A549 (cell line): ENCODE measurements around the gene SF3B5. TPM values are rescaled to one million over a fixed set of nuclear protein-coding genes. Genes with fewer than 3 reads are reported as not detected.

Source experiments
- ATAC-seq, 2 experiments: fragments of 200-7000 bp in 1 of 2; fragments of >200 bp in 1 of 2; cut with Nextera tagmentation in 1 of 2; cut with Tn5 transposase in 1 of 2; 3 replicates each; pipeline versions ENCODE4 v1.8.0 to v1.9.1; 2018 to 2020; ENCODE audit warnings: mild to moderate bottlenecking in 1 of 2, moderate library complexity in 1 of 2
- CTCF ChIA-PET: fragments of 300-600 bp; sonication (Branson Sonifier 250); formaldehyde crosslinking; extraction: SDS; loops from one replicate; lab custom pipeline; 2021; ENCODE audit warnings: antibody characterized with exemption, inconsistent platforms; lab: Yijun Ruan, JAX
- POLR2A ChIA-PET: fragments of 350-600 bp; formaldehyde crosslinking; extraction: SDS; loops from one replicate; lab custom pipeline; 2021; ENCODE audit warnings: antibody characterized with exemption, inconsistent platforms; lab: Yijun Ruan, JAX
- DNase-seq, 2 experiments: peaks; one replicate each; pipeline versions ENCODE4 v3.0.0 to v3.0.0-alpha.2; 2011 to 2016; ENCODE audit warnings: low read depth in 1 of 2, low spot score in 1 of 2
- FAIRE-seq: peaks from 2 replicates; lab custom pipeline; 2011; peaks lifted over from hg19 to GRCh38; lab: Jason Lieb, UNC
- H3K27ac ChIP-seq, 2 experiments: fragments of >200 bp; sonication (Bioruptor Twin); formaldehyde crosslinking; 3 replicates each; pipeline ENCODE4 v1.5.1; 2016 to 2017
- H3K4me1 ChIP-seq: fragments of >200 bp; sonication (Bioruptor Twin); formaldehyde crosslinking; 3 replicates; pipeline ENCODE4 v1.6.1; 2016
- H3K4me2 ChIP-seq: fragments of >200 bp; sonication (Bioruptor Twin); formaldehyde crosslinking; 3 replicates; pipeline ENCODE4 v1.6.1; 2016
- H3K4me3 ChIP-seq: fragments of >200 bp; sonication (Bioruptor Twin); formaldehyde crosslinking; 3 replicates; pipeline ENCODE4 v1.5.1; 2016
- H3K9me3 ChIP-seq: fragments of >200 bp; sonication (Bioruptor Twin); formaldehyde crosslinking; 3 replicates; pipeline ENCODE4 v1.6.1; 2016
- BHLHE40 ChIP-seq: IDR thresholded peaks from 2 replicates; pipeline ENCODE4 v1.6.1; 2012; ENCODE audit warnings: low read depth, low read length, inconsistent platforms
- CBX8 ChIP-seq: fragments of 200-600 bp; sonication (generic); IDR thresholded peaks from 2 replicates; pipeline ENCODE4 v1.6.1; 2016
- CEBPB ChIP-seq, 2 experiments: fragments of >200 bp in 1 of 2; sonication (Bioruptor Twin) in 1 of 2; formaldehyde crosslinking in 1 of 2; IDR thresholded peaks; 2 replicates each; pipeline ENCODE4 v1.6.1; 2012 to 2016
- CTCF ChIP-seq: fragments of >200 bp; sonication (Bioruptor Twin); formaldehyde crosslinking; IDR thresholded peaks from 3 replicates; pipeline ENCODE4 v1.5.1; 2016
- EHF ChIP-seq: fragments of 250-450 bp; sonication (Bioruptor Pico); IDR thresholded peaks from 2 replicates; pipeline ENCODE4 v1.5.0; 2020; ENCODE audit warnings: mild to moderate bottlenecking
- ESRRA ChIP-seq: fragments of 150-350 bp; IDR thresholded peaks from 2 replicates; pipeline ENCODE4 v1.6.1; 2014; ENCODE audit warnings: mild to moderate bottlenecking, low read length, borderline replicate concordance
- GATA3 ChIP-seq: IDR thresholded peaks from 2 replicates; pipeline ENCODE4 v1.6.1; 2012; ENCODE audit warnings: borderline replicate concordance
- HDAC2 ChIP-seq: fragments of 200-600 bp; sonication (generic); IDR thresholded peaks from 2 replicates; pipeline ENCODE4 v1.6.1; 2016
- HEYL ChIP-seq: fragments of 250-450 bp; sonication (Bioruptor Pico); IDR thresholded peaks from 2 replicates; pipeline ENCODE4 v1.8.0; 2021; ENCODE audit warnings: mild to moderate bottlenecking, moderate library complexity
- JUN ChIP-seq, 2 experiments: fragments of >200 bp; sonication (Bioruptor Twin); formaldehyde crosslinking; IDR thresholded peaks; 2 replicates in 1 of 2; 3 replicates in 1 of 2; pipeline ENCODE4 v1.6.1; 2016 to 2017
- KDM5A ChIP-seq: fragments of 200-600 bp; sonication (generic); IDR thresholded peaks from 2 replicates; pipeline ENCODE4 v1.6.1; 2016; ENCODE audit warnings: antibody characterized with exemption, mild to moderate bottlenecking
- MAFK ChIP-seq: fragments of 450-650 bp; IDR thresholded peaks from 2 replicates; pipeline ENCODE4 v1.6.1; 2014; ENCODE audit not compliant: partially characterized antibody
- MAZ ChIP-seq: fragments of 150-350 bp; IDR thresholded peaks from 2 replicates; pipeline ENCODE4 v1.6.1; 2014; ENCODE audit warnings: antibody characterized with exemption, low read depth, low read length, borderline replicate concordance
- MYC ChIP-seq: IDR thresholded peaks from 2 replicates; pipeline ENCODE4 v1.6.1; 2012; ENCODE audit warnings: mild to moderate bottlenecking, inconsistent platforms, low read length, improper control_type of control experiment, borderline replicate concordance
- NR3C1 ChIP-seq: fragments of >200 bp; sonication (Bioruptor Twin); formaldehyde crosslinking; IDR thresholded peaks from 3 replicates; pipeline ENCODE4 v1.6.1; 2017
- PHF8 ChIP-seq: fragments of 200-600 bp; sonication (generic); IDR thresholded peaks from 2 replicates; pipeline ENCODE4 v1.6.1; 2016; ENCODE audit warnings: low read depth, mild to moderate bottlenecking, antibody characterized with exemption, moderate library complexity, borderline replicate concordance
- POLR2A ChIP-seq: IDR thresholded peaks from 2 replicates; pipeline ENCODE4 v1.6.1; 2012; ENCODE audit warnings: mild to moderate bottlenecking, low read length
- REST ChIP-seq: fragments of 200-600 bp; sonication (generic); IDR thresholded peaks from 2 replicates; pipeline ENCODE4 v1.6.1; 2016; ENCODE audit warnings: antibody characterized with exemption, mild to moderate bottlenecking, moderate library complexity
- RFX5 ChIP-seq: fragments of 450-650 bp; IDR thresholded peaks from 2 replicates; pipeline ENCODE4 v1.7.1; 2014; ENCODE audit warnings: antibody characterized with exemption, mild to moderate bottlenecking, moderate library complexity
- SMC3 ChIP-seq: fragments of >200 bp; sonication (Bioruptor Twin); formaldehyde crosslinking; IDR thresholded peaks from 3 replicates; pipeline ENCODE4 v1.6.1; 2018; ENCODE audit warnings: inconsistent platforms
- SREBF2 ChIP-seq: fragments of 450-650 bp; IDR thresholded peaks from 2 replicates; pipeline ENCODE4 v1.6.1; 2014; ENCODE audit warnings: mild to moderate bottlenecking, moderate library complexity
- TP53 ChIP-seq: fragments of 250-450 bp; sonication (Bioruptor Pico); IDR thresholded peaks from 2 replicates; pipeline ENCODE4 v1.5.0; 2021; ENCODE audit warnings: mild to moderate bottlenecking, moderate library complexity
- ZFP36 ChIP-seq: fragments of 450-650 bp; IDR thresholded peaks from 2 replicates; pipeline ENCODE4 v1.6.1; 2014; ENCODE audit warnings: borderline replicate concordance; ENCODE audit not compliant: partially characterized antibody
- ZNF302 ChIP-seq: fragments of 250-450 bp; sonication (Bioruptor Pico); IDR thresholded peaks from 2 replicates; pipeline ENCODE4 v1.9.0; 2021; ENCODE audit warnings: inconsistent platforms, mild to moderate bottlenecking, moderate library complexity
- WGBS: methylation state at CpG from one replicate; pipeline ENCODE4 v1.1.6; 2017; ENCODE audit errors: missing lambda C conversion rate; 5-methylcytosine and 5-hydroxymethylcytosine counted together
- polyA minus RNA-seq: library from RNA; depleted of rRNA, polyadenylated mRNA; stranded (reverse); fragments of >200 nt; gene quantifications from 2 replicates; pipeline ENCODE4 v1.2.3, GENCODE V29; 2011; rRNA and poly(A)+ RNA removed
- polyA plus RNA-seq, 4 experiments: library from polyadenylated mRNA; depleted of rRNA in 3 of 4; stranded (reverse); fragments of >200 nt; fragmentation: RNase III in 1 of 4; extraction: RNeasy Plus Mini Kit Qiagen cat#74134 plus additional on column Dnase treatment in 1 of 4; gene quantifications; 2 replicates in 3 of 4; 3 replicates in 1 of 4; pipeline ENCODE4 v1.2.3, GENCODE V29; 2011 to 2017
- TF ChIP-seq, protein P1 (sequence below): IDR thresholded peaks from 2 replicates; pipeline ENCODE4 v1.6.1; 2012
- TF ChIP-seq, protein P2 (sequence below): fragments of >200 bp; sonication (Bioruptor Twin); formaldehyde crosslinking; IDR thresholded peaks from 3 replicates; pipeline ENCODE4 v1.6.1; 2016
- TF ChIP-seq, protein P3 (sequence below): IDR thresholded peaks from 2 replicates; pipeline ENCODE4 v1.6.1; 2012

Gene SF3B5
- polyA plus RNA-seq (2011; rRNA removed): 164 and 184 TPM in 2 replicates
- polyA plus RNA-seq (2012; cell fraction: cytosol; rRNA removed): 401 and 449 TPM in 2 replicates
- polyA plus RNA-seq (2012; cell fraction: nucleus; rRNA removed): 286 and 323 TPM in 2 replicates
- polyA plus RNA-seq (2017; fragmentation: RNase III; extraction: RNeasy Plus Mini Kit Qiagen cat#74134 plus additional on column Dnase treatment): 159 to 174 TPM (median 163 TPM) in 3 replicates
- polyA minus RNA-seq: 147 TPM in 2 replicates

DNA sequence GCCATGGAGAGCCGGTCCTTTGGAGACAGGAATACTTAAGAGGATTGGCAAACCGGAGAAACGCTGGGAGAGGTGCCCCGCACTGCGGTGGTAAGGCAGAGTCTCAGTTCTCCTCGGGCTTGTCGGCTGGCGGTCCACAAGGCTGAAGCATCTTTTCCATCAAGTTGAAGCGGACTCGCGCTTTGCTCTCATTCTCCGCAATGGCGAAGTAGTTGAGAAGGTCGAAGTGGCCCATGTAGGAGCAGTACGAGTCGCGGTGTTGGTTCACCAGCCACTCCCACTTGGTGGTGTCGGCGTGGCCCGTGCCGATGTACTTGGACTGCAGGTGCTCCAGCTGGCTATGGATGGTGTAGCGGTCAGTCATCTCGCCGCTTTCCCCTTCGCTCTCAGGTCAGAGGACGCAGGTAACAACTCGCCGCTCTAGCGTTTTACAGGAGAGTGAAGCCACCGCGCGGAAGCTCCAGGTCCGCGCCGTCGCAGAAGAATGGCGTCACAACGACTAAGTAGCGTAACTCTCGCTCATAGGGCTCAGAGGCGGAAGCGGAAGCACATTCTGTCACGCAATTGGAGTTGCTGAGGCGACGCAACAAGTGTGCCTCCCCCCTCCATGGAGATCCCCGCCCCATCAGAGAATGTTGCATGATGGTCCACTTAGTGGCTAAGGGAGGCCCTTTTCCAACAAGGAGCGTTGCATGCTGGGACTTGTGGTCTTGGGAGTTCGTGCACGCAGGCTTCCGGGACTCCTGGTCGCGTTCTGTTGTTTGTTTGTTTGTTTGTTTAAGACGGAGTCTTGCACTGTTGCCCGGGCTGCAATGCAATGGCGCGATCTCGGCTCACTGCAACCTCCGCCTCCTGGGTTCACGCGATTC is at the start of gene SF3B5:
SF3B5 (minus strand) TSS at position 440 of the 869 bp plus-strand sequence; CDS start at position 364, 76 bp downstream.
- FAIRE-seq: no peak
- H3K27ac ChIP-seq: peak within 1 kb of the TSS; percentile 82 to 85
- ChIA-PET CTCF (interaction anchor here (1.2 kb wide), 1 partner anchor 34 kb away, joined by 3 read pairs; no protein-coding TSS in a partner anchor), POLR2A (interaction anchor here (1.0 to 1.1 kb wide), 2 partner anchors 121 to 252 kb away, joined by 3 to 8 read pairs; partner anchors contain the start of gene LTV1)
- ATAC-seq: peak; percentile 97 to 98
- TF ChIP-seq KDM5A: peak; percentile 76
- TF ChIP-seq ZNF302: no peak
- TF ChIP-seq ESRRA: no peak
- peak; percentile 81; the same call in 1 of the 2 replicates for TF ChIP-seq PHF8
- TF ChIP-seq EHF (CRISPR knock-in tag): no peak
- peak; percentile 88 for TF ChIP-seq POLR2A
- TF ChIP-seq JUN (IDR thresholded peaks at IDR 0.05): peak; percentile 48 to 75; a peak in 4 of 5 replicates
- 0 out of 2 replicates have a peak, but pooled peaks have one; percentile 7 for TF ChIP-seq MAZ
- no peak for TF ChIP-seq SREBF2
- TF ChIP-seq MAFK: peak; percentile 50
- TF ChIP-seq, protein P1, sequence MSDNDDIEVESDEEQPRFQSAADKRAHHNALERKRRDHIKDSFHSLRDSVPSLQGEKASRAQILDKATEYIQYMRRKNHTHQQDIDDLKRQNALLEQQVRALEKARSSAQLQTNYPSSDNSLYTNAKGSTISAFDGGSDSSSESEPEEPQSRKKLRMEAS: peak; percentile 63
- TF ChIP-seq, protein P2, sequence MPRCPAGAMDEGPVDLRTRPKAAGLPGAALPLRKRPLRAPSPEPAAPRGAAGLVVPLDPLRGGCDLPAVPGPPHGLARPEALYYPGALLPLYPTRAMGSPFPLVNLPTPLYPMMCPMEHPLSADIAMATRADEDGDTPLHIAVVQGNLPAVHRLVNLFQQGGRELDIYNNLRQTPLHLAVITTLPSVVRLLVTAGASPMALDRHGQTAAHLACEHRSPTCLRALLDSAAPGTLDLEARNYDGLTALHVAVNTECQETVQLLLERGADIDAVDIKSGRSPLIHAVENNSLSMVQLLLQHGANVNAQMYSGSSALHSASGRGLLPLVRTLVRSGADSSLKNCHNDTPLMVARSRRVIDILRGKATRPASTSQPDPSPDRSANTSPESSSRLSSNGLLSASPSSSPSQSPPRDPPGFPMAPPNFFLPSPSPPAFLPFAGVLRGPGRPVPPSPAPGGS: 0 out of 3 replicates have a peak, but pooled peaks have one; percentile 54
- TF ChIP-seq, protein P3, sequence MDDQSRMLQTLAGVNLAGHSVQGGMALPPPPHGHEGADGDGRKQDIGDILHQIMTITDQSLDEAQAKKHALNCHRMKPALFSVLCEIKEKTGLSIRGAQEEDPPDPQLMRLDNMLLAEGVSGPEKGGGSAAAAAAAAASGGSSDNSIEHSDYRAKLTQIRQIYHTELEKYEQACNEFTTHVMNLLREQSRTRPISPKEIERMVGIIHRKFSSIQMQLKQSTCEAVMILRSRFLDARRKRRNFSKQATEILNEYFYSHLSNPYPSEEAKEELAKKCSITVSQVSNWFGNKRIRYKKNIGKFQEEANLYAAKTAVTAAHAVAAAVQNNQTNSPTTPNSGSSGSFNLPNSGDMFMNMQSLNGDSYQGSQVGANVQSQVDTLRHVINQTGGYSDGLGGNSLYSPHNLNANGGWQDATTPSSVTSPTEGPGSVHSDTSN: 0 out of 2 replicates have a peak, but pooled peaks have one; percentile 17
- peak; percentile 62 for TF ChIP-seq RFX5
- TF ChIP-seq GATA3: 0 out of 2 replicates have a peak, but pooled peaks have one; percentile 12
- DNase-seq: peak; percentile 81 to 99
- WGBS: 2% methylated on average over 33 of the region's 60 CpGs
- H3K4me1 ChIP-seq: peaks cover 10% of the 10 kb centered on the region; the same call in 1 of the 3 replicates
- H3K4me2 ChIP-seq: peak within 1 kb of the TSS; percentile 96
- H3K4me3 ChIP-seq: peak within 1 kb of the TSS; percentile 87
- H3K9me3 ChIP-seq: no peaks in the 10 kb centered on the region

DNA sequence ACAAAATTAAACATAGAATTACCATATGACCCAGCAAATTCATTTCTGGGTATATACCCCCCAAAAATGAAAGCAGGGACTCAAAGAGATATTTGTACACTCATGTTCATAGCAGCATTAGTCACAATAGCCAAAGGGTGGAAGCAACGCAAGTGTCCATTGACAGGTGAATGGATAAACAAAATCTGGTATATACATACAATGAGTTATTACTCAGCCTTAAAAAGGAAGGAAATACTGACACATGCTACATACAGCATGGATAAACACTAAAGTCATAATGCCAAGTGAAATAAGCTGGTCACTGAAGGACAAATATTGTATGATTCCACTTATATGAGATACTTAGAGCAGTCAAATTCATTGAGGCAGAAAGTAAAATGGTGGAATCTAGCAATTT is 49.6 kb upstream of the SF3B5 start:
- CTCF ChIA-PET: no interaction called here
- POLR2A ChIA-PET: no interaction called here
- no peak for ATAC-seq
- WGBS: 43% methylated on average over 1 of the region's 1 CpG
- no peak overlapping the region for H3K4me3 ChIP-seq
- no peak for TF ChIP-seq CTCF
- no peak for TF ChIP-seq KDM5A
- no peak for TF ChIP-seq MAZ
- no peak for TF ChIP-seq SMC3
- no peak for TF ChIP-seq NR3C1
- TF ChIP-seq ZFP36: no peak
- no peak for TF ChIP-seq POLR2A
- TF ChIP-seq REST: no peak
- no peak for TF ChIP-seq TP53
- no peak for TF ChIP-seq MYC
- no peak for TF ChIP-seq HEYL (CRISPR knock-in tag)
- TF ChIP-seq BHLHE40: no peak
- TF ChIP-seq HDAC2: no peak
- no peak for TF ChIP-seq CBX8
- no peak for TF ChIP-seq CEBPB (IDR thresholded peaks at IDR 0.05)
- TF ChIP-seq, all 56 proteins: peak for 0
- no peak for DNase-seq
- Histone ChIP-seq H3K27ac (no peak overlapping the region), H3K4me1 (no peaks in the 10 kb centered on the region), H3K4me2 (no peak overlapping the region), H3K9me3 (no peaks in the 10 kb centered on the region)
- FAIRE-seq: no peak
